WI38 (cell line): ENCODE measurements around the gene LARP4B.
A peak's percentile ranks its signal among the peaks of the same experiment; 100 is the strongest.

Experiments used
- H3K4me3 ChIP-seq: 2 replicates; pipeline ENCODE4 v1.5.1; 2011; ENCODE audit warnings: low read depth, mild to moderate bottlenecking, control low read depth, low read length
- CTCF ChIP-seq: IDR thresholded peaks from 2 replicates; pipeline ENCODE4 v1.5.1; 2012; ENCODE audit warnings: low read depth, mild to moderate bottlenecking, control low read depth, low read length

The LARP4B gene

GRCh38 chr10:972763-973162 lies 41.3 kb upstream of the LARP4B start:
- TF ChIP-seq CTCF, result no peak

GRCh38 chr10:971613-972012 lies 40.1 kb upstream of the LARP4B start:
- no peak overlapping the region for H3K4me3 ChIP-seq
- TF ChIP-seq CTCF, result no peak

More at GRCh38 chr10:972763-973162, 41.3 kb upstream of the LARP4B start:
- H3K4me3 ChIP-seq, result no peak overlapping the region

- H3K4me3 ChIP-seq, result no peak overlapping the region
- no peak for TF ChIP-seq CTCF
These were observed 39.6 kb upstream of the LARP4B start for GRCh38 chr10:971150-971542.

- no peak for TF ChIP-seq CTCF
- H3K4me3 ChIP-seq, result peak overlapping the region; percentile 14
These were observed 39.0 kb upstream of the LARP4B start for GRCh38 chr10:970311-971149.

GRCh38 chr10:969473-970150 lies 38.1 kb upstream of the LARP4B start:
- TF ChIP-seq CTCF, result no peak
- no peak overlapping the region for H3K4me3 ChIP-seq

GRCh38 chr10:968546-969199 lies 37.2 kb upstream of the LARP4B start:
- TF ChIP-seq CTCF, result no peak
- no peak overlapping the region for H3K4me3 ChIP-seq
